NCI-H82 treated with DMSO at 0.1 percent for 48 hours (cell line): ENCODE data around the gene RPL27A.
"Not testable (repeated sequence)": the region's sequence is repeated elsewhere in the genome, so short reads cannot be mapped to it uniquely, and the experiment has no call there.

Experiments
- DNase-seq: peaks from one replicate; lab custom pipeline; 2025; ENCODE audit not compliant: unreplicated experiment; lab: John Stamatoyannopoulos, UW

The RPL27A gene

DNA sequence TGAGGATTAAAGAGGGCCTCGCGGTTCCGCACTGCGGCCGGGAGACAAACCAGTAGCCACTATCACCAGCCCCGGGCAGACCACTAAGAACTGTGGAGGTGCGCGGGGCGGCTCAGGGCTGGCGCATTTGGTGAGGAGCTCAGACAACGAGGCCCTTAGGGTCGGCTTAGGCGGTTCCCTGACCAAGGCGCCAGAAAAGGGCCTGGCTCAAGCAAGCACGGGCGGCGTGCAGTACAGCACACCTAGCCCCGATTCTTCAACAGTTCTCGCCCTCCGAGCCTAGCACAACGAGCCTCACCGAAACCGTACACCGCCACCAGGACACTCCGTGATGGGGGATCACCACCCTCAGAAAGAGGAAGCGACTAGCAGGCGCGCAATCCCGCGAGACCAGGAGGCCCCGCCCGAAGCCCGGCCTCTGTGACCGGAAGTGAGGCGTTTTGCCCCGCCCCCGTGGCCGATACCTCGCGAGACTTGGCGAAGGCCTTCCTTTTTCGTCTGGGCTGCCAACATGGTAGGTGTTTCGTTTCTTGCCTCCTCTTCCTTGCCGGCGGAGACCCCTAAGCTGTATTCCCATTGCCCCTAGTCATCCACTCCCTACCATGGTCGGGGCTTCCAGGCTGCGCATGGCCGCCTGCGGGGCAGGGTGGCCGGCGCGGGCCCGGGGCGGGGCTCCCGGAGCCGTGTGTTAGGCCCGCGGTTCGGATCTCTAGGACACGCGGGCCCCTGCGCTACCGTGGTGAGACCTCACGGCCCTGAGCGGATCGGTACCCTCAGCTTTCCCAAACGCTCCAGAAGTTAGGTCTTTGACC lies at the start of gene RPL27A, which contains the start of gene TRIM66:
Gene RPL27A, plus strand, starts transcription at position 490 of the 812 bp plus-strand sequence. Its CDS starts 22 bp downstream, at position 512.
Gene TRIM66, minus strand, starts transcription at position 363 of the 812 bp plus-strand sequence. CDS start 10,391 bp downstream, outside the sequence.
- DNase-seq, result peak; percentile 78

DNA sequence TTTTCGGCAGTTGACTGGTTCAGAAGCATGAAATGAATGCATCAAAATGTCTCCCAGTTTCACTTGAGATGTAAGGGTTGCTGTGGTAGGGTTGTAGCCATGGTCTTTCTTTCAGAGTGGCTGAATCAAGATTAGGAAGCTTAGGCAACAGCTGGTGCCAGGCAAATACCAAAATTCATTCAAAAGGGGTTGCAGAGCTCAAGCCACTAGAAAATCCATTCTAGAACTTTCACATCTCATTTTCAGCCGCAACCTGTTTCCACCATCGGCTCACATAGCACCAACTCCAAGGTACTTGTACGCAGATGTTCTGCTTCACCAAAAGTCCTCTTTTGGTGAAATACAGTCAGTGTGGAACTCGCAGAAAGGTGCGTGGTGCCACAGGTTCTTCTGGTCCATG lies 48.1 kb upstream of the RPL27A start:
- no peak for DNase-seq

DNA sequence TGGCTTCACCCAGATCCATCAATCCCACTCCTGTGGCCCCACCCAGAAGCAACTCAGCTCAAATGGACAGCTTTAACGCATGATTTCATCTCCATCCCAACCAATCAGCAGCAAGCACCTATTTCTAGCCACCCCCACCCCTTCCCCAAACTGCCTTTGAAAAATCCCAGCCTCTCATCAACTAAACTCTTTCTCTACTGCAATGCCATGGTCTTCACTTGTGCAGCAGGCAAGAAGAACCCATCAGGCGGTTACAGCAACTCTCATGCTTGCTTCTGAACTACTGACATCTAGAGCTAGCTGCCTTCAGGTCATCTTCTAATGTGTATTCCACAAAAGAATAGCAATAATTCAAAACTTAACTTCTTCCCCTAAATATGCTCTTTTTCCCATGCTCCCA lies 46.5 kb upstream of the RPL27A start:
- DNase-seq, result no peak

DNA sequence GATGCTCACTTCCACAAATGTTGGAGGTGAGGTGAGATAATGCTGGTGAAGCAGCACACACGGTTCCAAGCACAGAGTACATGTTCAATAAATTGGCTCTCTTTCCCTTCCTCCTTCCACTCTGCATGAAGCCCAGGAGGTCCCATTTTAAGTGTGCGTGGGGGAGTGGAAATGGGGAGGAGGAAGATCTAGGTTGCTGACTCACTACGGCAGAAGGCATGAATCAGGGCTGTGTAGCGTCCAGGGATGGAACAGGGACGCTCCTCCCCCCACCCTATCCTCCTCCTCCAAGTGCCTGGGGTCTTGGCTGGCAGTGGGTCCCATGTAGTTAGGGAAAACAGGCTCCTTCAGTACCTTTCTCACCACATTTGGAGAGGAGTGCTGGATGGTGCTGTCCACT lies 44.3 kb upstream of the RPL27A start:
- DNase-seq, result no peak

DNA sequence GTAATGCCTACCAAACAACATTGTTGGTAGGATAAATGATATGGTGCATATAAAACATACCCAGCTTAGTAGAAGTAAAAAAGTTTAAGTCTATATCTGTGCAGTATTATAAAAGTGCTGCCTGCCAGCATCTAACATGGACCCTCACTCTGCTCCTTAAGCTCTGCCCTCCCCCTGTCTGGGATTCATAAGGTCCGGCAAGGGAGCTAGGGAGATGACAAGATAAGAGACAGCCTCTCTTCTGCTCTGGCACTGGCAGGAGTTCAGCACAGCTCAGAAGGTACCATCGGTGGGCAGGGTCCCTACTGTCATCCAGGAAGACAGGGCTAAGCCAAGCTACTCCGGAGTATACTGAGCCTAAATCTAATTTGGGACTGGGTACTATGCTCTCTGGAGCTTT lies 42.9 kb upstream of the RPL27A start:
- DNase-seq, result no peak

DNA sequence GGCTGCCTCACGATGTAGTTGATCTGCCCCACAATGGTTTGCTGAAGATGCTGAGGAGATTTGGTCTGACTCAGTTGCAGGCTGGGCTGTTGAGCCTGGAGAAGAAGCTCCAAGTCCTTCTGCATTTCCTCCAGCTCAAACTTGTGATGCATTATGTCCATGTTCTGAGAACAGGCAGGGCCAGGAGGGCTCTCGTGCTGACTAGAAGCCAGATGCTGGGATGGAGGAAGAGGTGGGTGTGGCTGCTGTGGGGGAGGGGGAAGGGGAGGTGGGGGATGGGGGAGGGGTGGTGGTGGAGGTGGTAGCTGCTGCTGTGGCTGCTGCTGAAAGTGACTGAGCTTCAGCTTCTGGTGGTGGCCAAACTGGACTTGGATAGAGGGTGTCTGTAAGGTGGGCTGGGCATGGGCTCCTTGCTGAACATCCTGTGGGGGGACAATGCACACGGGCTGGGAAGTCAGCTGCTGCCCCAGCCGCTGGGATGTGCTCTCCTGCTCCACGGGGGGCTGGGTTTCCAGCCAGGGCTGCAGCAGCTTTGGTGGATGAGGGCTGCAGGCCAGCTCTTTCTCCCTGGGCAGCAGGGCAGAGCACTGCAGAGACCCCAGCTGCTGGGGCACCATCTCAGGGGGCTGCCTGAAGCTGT lies 42.2 kb upstream of the RPL27A start:
- DNase-seq, result no peak

DNA sequence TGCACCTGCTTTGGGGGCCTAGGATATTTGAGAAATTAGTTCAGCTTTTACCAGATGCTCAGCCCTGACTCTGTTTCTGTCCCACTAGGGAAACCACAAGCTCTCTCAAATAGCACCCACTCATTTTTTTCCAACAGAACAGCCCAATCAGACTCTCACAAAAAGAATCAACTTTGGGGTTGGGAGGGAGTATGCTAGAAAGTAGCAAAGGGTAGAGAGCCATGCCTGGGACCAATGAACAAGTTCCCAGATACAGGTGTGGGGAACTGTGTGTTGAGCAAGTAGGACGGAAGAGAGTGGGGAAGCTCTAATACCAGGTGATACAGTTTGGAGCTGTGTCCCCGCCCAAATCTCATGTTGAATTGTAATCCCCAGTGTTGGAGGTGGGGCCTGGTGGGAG lies 41.3 kb upstream of the RPL27A start:
- no peak for DNase-seq

DNA sequence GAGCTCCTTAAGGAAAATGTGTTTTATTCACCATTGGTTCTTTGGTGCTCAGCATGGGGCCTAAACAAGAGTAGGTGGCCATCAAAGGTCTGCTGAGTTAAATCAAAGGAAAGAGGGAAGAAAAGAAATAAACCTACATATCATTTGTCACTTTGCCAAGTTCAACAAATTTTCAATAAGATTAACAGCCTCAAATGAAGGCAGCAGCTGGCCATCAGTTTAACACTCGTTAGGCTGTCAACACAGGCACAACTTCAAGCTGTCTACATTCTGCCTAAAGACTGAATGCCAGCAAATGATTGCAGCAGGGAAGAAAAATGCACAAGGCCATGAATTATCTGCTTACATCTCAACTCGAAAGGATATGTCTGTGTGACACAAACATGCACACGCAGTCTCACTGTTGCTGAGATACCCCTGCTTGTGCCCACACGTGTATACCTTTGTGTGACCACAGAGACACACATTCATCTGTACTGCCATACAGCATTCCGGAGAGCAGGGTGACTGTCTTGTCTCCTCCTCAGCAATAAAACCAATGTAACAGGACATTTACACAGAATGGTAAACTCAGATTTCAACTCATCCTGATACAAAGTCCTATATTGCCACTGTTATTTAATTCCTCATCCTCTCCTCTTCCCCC lies 40.3 kb upstream of the RPL27A start:
- no peak for DNase-seq

DNA sequence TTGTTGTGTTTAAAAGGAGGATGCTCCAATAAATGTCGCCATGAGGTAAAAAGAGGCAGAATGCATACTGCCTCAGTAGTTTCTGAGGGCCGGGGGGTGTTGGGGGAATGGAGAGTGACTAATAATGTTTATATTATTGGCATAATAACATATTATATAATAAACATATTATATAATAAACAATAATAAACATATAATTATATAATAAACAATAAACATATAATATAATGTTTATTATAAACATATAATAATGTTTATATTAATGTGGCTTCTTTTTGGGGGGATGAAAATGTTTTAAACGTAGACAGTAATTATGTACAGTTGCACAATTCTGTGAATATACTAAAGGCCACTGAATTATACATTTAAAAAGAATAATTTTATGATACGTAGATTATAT lies 35.7 kb upstream of the RPL27A start:
- no peak for DNase-seq

DNA sequence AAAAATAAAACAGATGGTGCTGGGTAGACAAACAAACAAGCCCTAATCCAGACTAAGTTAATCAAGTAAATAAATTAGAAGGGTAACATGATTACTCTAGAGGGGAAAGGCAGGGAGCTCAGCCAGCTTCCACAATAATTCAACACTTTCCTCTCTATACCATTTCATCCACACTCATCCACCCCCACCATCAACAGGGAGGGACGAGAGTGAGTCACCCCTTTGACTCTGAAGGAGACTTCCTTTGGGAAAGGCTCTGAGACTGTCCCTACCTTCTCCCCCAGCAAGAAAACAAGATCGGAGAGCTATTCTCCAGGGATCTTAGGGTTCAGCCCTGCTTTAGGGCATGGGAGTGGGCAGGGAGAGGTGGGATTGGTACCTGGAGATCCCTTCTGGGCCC lies 33.2 kb upstream of the RPL27A start:
- peak; percentile 50 for DNase-seq

DNA sequence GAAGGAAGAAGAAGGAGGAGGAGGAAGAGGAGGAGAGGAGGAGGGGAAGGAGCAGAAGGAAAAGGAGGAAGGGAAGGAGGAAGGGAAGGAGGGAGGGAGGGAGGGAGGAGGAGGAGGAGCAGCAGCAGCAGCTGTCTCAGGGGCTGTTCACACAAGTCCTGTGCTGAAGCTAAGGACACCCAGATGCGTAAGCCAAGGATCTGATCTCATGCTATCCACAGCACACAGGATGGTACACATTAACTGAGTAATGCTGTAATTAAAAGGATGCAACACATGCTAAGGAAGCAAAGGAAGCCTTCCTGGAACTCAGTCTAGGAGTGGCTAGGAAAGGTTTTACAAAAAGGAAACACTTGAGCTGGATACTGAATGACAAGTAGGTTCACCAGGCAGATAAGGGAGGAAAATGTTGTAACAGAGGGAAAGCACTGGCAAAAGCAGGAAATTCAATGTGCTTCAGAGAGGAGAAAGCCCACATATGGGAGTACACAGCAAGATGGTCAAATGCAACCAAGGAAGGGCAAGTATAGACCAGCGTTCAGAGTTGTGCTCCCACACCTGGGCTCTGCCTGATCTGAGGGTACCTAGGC lies 32.1 kb upstream of the RPL27A start:
- peak; percentile 27 for DNase-seq

DNA sequence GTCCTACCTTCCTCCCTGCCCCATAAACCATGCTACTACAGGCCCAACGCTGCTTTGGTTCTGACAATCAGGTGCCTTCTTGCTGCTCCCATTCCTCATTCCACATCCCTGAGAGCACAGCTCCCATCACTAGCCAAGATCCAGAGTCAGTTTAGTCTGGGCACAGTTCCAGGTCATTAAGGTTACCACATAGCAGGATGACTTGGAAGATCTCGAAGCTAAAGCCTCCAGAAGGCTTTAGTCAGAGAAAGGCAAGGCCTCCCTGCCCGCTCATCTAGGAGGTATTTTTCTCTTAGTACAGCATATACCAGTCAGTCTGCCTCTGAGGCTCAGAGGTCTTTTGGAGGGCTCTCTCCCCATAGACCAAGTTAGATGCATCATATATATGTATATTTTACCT lies 30.5 kb upstream of the RPL27A start:
- DNase-seq, result no peak

DNA sequence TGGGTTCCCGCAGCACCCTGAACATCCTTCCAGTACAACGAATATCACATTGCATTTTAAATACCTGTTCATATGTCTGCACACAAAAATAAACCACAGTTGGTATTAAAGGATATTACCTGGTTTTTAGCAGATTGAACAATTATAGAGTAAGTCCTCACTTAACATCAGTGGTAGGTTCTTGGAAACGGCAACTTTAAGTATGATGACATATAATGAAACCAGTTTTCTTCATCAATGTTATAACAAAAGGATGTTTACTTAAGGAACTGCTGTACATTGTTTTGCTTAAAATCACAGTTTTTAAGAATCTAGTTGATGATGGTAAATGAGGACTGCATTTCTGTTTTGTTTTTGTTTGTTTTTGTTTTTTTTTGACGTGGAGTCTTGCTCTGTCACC lies 28.1 kb upstream of the RPL27A start:
- DNase-seq, result no peak

DNA sequence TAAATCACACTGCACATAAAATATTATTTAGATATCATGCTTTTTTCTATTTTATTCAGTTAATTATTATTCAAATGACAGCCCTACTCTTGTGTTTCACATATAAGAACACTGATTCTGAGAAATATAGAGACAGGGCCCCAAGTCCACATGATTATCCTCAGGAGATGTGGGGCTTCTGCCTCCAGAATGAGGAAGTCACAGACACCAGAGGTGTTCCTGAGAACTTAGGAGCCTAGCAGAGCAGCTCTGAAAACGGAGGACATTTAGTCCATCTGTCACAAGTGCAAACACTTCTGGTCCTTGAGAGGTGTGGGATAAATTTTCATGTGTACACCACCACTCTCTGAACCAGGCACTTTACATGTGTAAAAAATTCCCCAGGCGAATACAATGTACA lies 26.3 kb upstream of the RPL27A start:
- DNase-seq, result no peak

DNA sequence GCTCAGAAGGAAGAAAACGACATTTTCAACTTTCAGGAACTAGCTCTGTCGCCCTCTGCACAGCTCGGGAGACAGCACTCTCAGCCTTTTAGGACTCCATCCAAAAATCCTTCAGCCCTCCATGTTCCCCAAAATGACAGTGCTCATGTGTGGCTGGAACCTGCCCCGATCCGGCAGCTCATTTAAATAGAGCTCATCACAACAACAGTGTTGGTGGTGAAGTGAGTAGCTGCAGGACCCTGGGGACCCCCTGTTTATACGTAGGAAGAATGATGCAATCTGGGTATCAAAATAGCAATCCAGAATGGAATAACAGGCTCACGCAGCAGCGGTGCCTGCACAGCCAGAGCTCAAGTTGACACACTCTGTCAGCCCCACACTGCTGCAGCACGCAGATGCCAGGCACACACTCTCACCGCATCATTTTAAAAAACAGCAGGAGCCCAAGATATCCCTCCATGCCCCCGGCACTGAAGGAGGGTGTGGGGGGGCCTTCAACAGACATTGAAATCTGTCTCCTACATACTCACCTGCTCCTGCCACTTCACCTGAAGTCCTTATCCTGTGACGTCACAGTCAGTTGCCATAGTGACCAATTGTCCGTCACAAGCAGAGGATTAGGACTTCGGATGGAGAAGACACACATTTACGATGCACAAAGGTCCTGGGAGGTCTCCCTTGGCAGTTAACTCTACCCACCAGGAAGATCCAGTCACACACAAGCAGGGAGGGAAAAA lies 24.1 kb upstream of the RPL27A start:
- DNase-seq, result no peak

DNA sequence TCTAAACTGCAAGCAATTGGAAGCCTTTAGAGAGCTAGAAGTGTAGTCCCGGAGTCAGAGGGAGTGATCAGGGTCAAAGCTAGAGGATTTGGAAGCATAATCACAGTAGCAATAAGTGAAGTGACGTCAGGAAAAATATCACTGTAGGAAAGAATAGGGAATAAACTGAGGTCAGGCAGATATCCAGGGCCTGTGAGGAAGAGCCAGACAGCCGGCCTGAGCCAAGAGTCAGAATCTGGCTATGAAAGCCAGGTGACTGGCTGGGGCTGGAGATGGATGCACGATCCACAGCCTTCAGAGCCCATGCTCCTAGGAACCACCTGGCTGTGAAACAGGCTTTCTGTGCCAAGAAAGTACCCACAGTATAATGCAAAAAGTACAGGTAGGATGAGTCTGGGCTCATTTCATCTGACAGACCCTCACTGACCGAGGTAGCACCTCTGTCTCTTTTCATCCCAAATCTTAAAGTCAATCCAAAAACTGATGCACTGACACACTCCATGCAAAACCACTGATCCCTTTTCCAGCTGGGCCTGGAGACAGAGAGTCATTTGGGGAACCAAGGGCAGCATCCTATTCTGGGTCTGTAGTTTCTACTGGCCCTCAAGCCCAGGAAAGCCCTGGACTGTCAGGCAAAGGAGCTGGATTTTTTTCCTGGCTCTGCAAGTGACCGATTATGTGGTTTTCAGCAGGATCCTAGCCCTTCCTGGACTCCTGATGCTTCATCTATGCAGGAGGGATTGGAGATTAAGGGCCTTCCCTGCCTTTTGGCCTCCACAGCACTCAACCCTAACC lies 21.4 kb upstream of the RPL27A start:
- DNase-seq, result no peak

DNA sequence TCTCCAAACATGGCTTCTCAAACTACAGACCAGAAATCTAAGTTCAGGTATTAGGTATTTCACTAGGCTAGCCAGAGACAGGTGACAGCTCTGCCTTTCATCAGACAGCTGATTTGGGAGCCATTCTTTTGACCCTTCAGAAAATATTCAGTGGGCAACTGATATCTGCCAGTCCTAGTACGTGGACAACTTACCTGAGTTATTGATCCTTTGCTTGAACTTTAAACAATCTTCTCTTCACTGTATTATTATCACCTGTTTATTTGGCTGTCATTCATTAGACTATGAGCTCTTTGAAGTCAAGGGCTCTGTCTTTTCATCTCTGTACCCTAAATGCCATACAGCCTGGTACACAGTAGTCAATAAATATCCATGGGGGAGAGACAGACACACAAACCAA lies 17.4 kb upstream of the RPL27A start:
- DNase-seq, result no peak

DNA sequence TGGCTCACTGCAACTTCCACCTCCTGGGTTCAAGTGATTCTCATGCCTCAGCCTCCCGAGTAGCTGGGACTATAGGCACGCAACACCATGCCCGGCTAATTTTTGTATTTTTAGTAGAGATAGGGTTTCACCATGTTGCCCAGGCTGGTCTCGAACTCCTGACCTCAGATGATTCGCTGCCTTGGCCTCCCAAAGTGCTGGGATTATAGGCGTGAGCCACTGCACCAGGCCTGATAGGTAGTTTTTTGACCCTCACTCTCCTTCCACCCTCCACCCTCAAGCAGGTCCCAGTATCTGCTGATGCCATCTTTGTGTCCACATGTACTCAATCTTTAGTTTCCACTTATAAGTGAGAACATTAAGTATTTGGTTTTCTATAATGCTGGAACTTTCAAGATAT lies 12.5 kb upstream of the RPL27A start:
- DNase-seq, result not testable (repeated sequence)

DNA sequence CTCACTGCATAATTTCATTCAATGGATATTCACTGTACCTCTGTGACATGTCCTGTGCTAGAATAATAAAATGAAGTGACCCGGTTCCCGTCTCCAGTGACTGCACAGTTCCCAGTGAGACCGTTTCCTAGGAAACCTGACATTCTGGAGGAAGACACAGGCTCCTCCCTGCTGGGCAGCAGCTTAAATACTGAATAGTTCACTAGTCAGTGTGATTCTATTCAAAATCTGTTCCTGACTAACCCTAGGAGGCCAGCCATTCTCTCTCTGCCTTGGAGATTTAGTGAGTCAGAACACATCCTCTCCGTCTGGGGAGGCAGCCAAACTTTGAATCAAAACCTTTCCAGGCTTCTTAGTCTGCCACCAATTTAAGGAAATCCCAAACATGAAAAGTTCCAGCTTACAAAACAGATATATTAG lies 11.4 kb upstream of the RPL27A start:
- DNase-seq, result no peak

DNA sequence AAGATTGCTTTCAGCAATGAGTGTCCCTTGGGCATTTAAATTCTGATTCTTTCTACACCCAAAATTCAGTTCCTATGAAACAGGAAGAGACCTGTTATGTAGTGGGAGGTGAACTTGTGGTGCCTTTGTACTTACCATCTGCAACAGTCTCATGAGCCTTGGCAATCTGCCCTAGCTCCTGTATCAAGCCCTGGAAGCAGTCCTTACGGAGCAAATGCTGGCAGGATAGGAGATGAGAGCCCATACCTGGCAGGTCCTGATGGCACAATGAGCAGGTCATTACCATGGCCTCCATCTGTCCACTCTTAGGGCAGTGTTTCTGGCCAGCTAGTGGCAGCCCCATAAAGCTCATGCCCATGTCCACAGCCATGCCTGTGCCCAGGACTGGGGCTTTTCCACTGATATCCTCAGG lies 10.9 kb upstream of the RPL27A start:
- DNase-seq, result no peak
